Measurements from ENCODE around the gene HCFC2. TPM values are rescaled to one million over a fixed set of nuclear protein-coding genes. Genes with fewer than 3 reads are reported as not detected.

Gene HCFC2
- total and polyA plus RNA-seq, 4 experiments from 2014 or later: 4.1 to 18.5 (median 13.4) TPM

DNA sequence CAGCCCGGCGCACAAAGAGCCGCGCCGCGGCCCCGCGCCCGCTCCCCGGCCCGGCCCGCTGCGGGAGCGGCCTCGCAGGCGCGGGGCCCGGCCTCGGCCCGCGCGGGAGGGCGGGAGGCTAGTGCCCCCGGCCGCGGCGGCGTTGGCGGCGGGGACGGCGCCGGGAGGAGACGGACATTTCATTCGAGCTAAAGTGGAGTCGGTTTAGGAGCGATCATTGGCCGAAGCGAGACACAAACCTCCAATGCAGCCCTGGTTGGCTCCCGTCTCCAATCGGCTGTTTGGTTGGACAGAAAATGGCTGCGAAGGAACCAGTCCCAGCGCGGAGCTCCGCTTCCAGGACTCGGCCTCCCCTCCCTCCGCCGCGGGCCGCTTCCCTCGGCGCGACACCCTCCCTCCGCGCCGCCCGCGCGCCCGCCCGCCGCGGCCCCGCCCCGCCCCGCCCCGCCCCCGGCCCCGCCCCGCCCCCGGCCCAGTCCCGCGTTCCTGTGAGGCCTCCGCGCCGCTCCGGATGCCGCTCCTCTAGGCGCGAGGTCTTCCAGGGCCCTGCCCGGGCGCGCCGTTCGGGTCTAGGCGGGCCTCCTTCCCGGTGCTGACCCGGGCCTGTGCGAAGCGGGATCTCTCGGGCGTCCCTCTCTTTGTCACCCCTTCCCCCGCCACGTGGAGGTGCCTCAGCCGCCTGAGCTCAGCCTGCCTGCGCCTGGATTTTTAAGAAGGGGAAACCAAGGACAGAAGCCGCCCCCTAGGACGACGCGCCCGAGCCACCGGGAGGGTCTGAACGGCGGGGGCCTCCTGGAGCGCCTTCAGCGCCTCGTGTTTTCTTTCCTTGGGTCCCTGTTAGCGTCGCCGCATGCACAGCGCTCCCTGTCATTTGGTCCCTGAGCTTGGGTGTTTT, 73.8 kb downstream of the HCFC2 start, which contains the start of gene NFYB:
Gene NFYB, minus strand, starts transcription at position 309 of the 895 bp plus-strand sequence. CDS start 2,757 bp downstream, outside the sequence.
- Mint-ChIP-seq H3K4me3 (peak within 1 kb of the TSS; percentile 90 to 95 (median 94)), H3K4me1 (peaks cover 12 to 21% (median 16%) of the 10 kb centered on the region in 4 donors), H3K27ac (peak within 1 kb of the TSS; percentile 85 to 97 (median 92)), H3K36me3 (peaks cover 0 to 7% of the 10 kb centered on the region in 2 donors), H3K9me3 (no peaks in the 10 kb centered on the region), H3K27me3 (peaks cover 0 to 2% of the 10 kb centered on the region in 2 donors)
- no peaks in the 10 kb centered on the region for H3K27me3 ChIP-seq (ENCODE audit: insufficient read depth, low read length)
- peak; percentile 95 to 97 (median 95) for DNase-seq
- H3K4me3 ChIP-seq (ENCODE audit: low read length in 2 of 2): peak within 1 kb of the TSS; percentile 37 to 66
- H3K9me3 ChIP-seq (ENCODE audit: control insufficient read depth in 1 of 2, low read length in 2 of 2): no peaks in the 10 kb centered on the region
- POLR2A ChIA-PET (ENCODE audit: partially characterized antibody): interaction anchor here (0.7 to 3.6 kb wide), 19 partner anchors 12 to 1097 kb away, joined by 3 to 33 read pairs (median 5); partner anchors contain the start of genes EID3, HCFC2, HSP90B1 and NT5DC3
- peaks cover 35% of the 10 kb centered on the region for H3K4me1 ChIP-seq (ENCODE audit: insufficient read depth, low read length)
- intact Hi-C loops (cut with micrococcal nuclease): loop anchor here (1.0 to 5.0 kb wide), 4 partner anchors 74 to 969 kb away; partner anchors contain the start of genes HCFC2, HSP90B1, TDG and WASHC4
- H3K27ac ChIP-seq (ENCODE audit: low read depth, low read length): peak within 1 kb of the TSS; percentile 75
- CTCF ChIA-PET (ENCODE audit: partially characterized antibody): interaction anchor here (0.5 to 1.5 kb wide), 8 partner anchors 10 to 534 kb away, joined by 3 to 5 read pairs (median 3); no protein-coding TSS in a partner anchor
- H3K36me3 ChIP-seq (ENCODE audit: insufficient read depth, low read length): peaks cover 2% of the 10 kb centered on the region

DNA sequence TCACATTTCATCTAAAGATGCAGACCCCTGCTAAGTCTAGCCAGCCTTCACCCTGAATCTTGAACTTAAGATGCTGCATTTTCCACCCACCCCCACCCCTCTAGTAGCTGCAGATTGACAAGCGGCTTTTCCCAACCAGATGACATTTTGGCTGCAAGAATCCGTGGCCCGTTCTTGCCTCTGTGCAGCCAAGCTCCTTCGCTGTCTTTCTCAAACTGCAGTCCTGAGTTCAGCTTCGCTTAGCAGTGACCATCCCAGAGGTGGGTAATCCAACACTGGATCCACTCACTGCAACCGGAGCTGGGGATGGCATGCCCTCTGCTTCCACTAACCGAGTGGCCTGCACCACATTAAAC, 74.4 kb downstream of the HCFC2 start:
- POLR2A ChIA-PET (ENCODE audit: partially characterized antibody): interaction anchor here (1.1 to 3.6 kb wide), 11 partner anchors 13 to 210 kb away, joined by 4 to 33 read pairs (median 6); partner anchors contain the start of genes EID3, HSP90B1 and TDG
- peaks cover 0 to 7% of the 10 kb centered on the region in 2 donors for H3K36me3 Mint-ChIP-seq
- no peak for DNase-seq
- Histone ChIP-seq H3K4me3 (ENCODE audit: low read length in 2 of 2) (peak overlapping the region in 1 of 2 donors; percentile 36), H3K9me3 (ENCODE audit: control insufficient read depth in 1 of 2, low read length in 2 of 2) (no peaks in the 10 kb centered on the region), H3K27me3 (ENCODE audit: insufficient read depth, low read length) (no peaks in the 10 kb centered on the region), H3K27ac (ENCODE audit: low read depth, low read length) (no peak overlapping the region), H3K4me1 (ENCODE audit: insufficient read depth, low read length) (peaks cover 28% of the 10 kb centered on the region), H3K36me3 (ENCODE audit: insufficient read depth, low read length) (no peaks in the 10 kb centered on the region)
- H3K27me3 Mint-ChIP-seq: peaks cover 0 to 2% of the 10 kb centered on the region in 2 donors
- intact Hi-C loops (cut with micrococcal nuclease): loop anchor here (1.0 to 5.0 kb wide), 4 partner anchors 74 to 969 kb away; partner anchors contain the start of genes HCFC2, HSP90B1, TDG and WASHC4
- peaks cover 12 to 21% (median 16%) of the 10 kb centered on the region in 4 donors for H3K4me1 Mint-ChIP-seq
- H3K9me3 Mint-ChIP-seq: no peaks in the 10 kb centered on the region
- peak overlapping the region; percentile 41 to 72 (median 54) for H3K4me3 Mint-ChIP-seq
- H3K27ac Mint-ChIP-seq: peak overlapping the region in 5 of 7 donors; percentile 19 to 76 (median 41)
- CTCF ChIA-PET (ENCODE audit: partially characterized antibody): interaction anchor here (0.6 to 1.5 kb wide), 5 partner anchors 30 to 534 kb away, joined by 3 to 5 read pairs (median 3); no protein-coding TSS in a partner anchor

DNA sequence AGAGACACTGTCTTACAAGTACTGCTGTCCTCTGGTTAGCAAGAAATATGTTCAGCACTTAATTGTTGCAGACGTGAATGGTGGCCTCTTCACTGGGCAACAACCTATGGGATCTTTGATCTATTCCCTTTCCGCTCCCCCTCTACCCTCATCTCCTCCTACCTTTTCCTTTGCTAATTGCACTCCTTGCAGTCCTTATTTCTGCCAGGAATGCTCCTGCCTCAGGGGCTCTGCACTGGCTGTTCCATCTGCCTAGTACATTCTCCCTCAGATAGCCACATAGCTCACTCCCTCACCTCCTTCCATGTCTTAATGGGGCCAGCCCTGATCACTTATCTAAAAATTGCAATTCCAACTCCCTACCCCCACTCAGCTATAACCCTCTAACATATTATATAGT, 78.2 kb downstream of the HCFC2 start:
- H3K27ac Mint-ChIP-seq: peak overlapping the region in 1 of 7 donors; percentile 24
- no peak overlapping the region for H3K4me3 Mint-ChIP-seq
- POLR2A ChIA-PET (ENCODE audit: partially characterized antibody): no interaction called here
- no peaks in the 10 kb centered on the region for H3K27me3 ChIP-seq (ENCODE audit: insufficient read depth, low read length)
- H3K36me3 ChIP-seq (ENCODE audit: insufficient read depth, low read length): no peaks in the 10 kb centered on the region
- no peak overlapping the region for H3K4me3 ChIP-seq (ENCODE audit: low read length in 2 of 2)
- H3K9me3 ChIP-seq (ENCODE audit: control insufficient read depth in 1 of 2, low read length in 2 of 2): no peaks in the 10 kb centered on the region
- CTCF ChIA-PET (ENCODE audit: partially characterized antibody): no interaction called here
- H3K4me1 ChIP-seq (ENCODE audit: insufficient read depth, low read length): peaks cover 5% of the 10 kb centered on the region
- H3K9me3 Mint-ChIP-seq: no peaks in the 10 kb centered on the region
- intact Hi-C loops (cut with micrococcal nuclease): no loop called here
- peaks cover 2 to 3% of the 10 kb centered on the region in 2 donors for H3K27me3 Mint-ChIP-seq
- no peaks in the 10 kb centered on the region for H3K36me3 Mint-ChIP-seq
- peaks cover 0 to 4% (median under 1%) of the 10 kb centered on the region in 4 donors for H3K4me1 Mint-ChIP-seq
- no peak for DNase-seq
- no peak overlapping the region for H3K27ac ChIP-seq (ENCODE audit: low read depth, low read length)

DNA sequence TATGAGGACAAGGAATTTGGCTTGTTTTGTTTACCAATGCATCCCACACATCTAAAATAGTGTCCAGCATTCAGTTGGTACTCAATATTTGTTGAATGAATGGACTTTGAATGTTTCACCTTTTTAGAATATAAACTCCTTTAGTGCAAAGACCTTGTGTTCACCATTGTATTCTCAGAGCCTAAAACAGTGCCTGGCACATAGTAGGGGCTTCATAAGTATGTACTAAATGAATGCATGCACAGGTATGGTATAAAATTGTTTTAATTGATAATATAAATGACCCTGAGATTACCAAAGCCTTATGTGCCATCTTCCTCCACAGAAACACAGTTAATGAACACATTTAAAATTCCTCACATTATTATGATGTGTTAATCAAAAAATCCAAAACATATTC, 78.7 kb downstream of the HCFC2 start:
- H3K9me3 ChIP-seq (ENCODE audit: control insufficient read depth in 1 of 2, low read length in 2 of 2): no peaks in the 10 kb centered on the region
- no peak overlapping the region for H3K27ac ChIP-seq (ENCODE audit: low read depth, low read length)
- H3K27ac Mint-ChIP-seq: no peak overlapping the region
- intact Hi-C loops (cut with micrococcal nuclease): no loop called here
- H3K36me3 ChIP-seq (ENCODE audit: insufficient read depth, low read length): no peaks in the 10 kb centered on the region
- H3K4me3 Mint-ChIP-seq: no peak overlapping the region
- H3K4me1 ChIP-seq (ENCODE audit: insufficient read depth, low read length): peaks cover 5% of the 10 kb centered on the region
- ChIA-PET POLR2A (ENCODE audit: partially characterized antibody) (no interaction called here), CTCF (ENCODE audit: partially characterized antibody) (no interaction called here)
- H3K4me3 ChIP-seq (ENCODE audit: low read length in 2 of 2): no peak overlapping the region
- H3K36me3 Mint-ChIP-seq: no peaks in the 10 kb centered on the region
- H3K9me3 Mint-ChIP-seq: no peaks in the 10 kb centered on the region
- H3K27me3 Mint-ChIP-seq: peaks cover 2 to 3% of the 10 kb centered on the region in 2 donors
- no peaks in the 10 kb centered on the region for H3K27me3 ChIP-seq (ENCODE audit: insufficient read depth, low read length)
- H3K4me1 Mint-ChIP-seq: peaks cover 0 to 4% (median under 1%) of the 10 kb centered on the region in 4 donors
- no peak for DNase-seq

DNA sequence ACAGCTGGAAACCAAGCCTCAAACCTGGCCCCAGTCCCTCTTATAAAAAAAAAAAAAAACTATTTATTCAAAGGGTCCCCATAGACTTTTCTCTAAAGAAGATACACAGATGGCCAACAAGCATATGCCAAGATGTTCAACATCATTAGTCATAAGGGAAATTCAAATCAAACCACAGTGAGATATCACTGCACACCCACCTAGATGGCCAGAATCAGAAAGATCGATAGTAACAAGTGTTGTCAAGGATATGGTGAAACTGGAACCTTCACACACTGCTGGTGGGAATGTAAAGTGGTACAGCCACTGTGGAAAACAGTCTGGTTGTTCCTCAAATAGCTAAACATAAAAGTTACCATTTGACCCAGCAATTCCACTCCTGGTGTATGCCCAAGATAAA, 79.6 kb downstream of the HCFC2 start:
- H3K36me3 Mint-ChIP-seq: no peaks in the 10 kb centered on the region
- Histone ChIP-seq H3K9me3 (ENCODE audit: control insufficient read depth in 1 of 2, low read length in 2 of 2) (no peaks in the 10 kb centered on the region), H3K4me1 (ENCODE audit: insufficient read depth, low read length) (no peaks in the 10 kb centered on the region), H3K27ac (ENCODE audit: low read depth, low read length) (no peak overlapping the region), H3K27me3 (ENCODE audit: insufficient read depth, low read length) (no peaks in the 10 kb centered on the region), H3K36me3 (ENCODE audit: insufficient read depth, low read length) (no peaks in the 10 kb centered on the region), H3K4me3 (ENCODE audit: low read length in 2 of 2) (no peak overlapping the region)
- H3K27ac Mint-ChIP-seq: no peak overlapping the region
- no peaks in the 10 kb centered on the region for H3K9me3 Mint-ChIP-seq
- H3K4me1 Mint-ChIP-seq: peaks cover 0 to 3% (median 0%) of the 10 kb centered on the region in 4 donors
- ChIA-PET POLR2A (ENCODE audit: partially characterized antibody) (no interaction called here), CTCF (ENCODE audit: partially characterized antibody) (interaction anchor here (0.5 to 1.2 kb wide), 2 partner anchors 31 to 35 kb away, joined by 3 to 4 read pairs; no protein-coding TSS in a partner anchor)
- H3K4me3 Mint-ChIP-seq: no peak overlapping the region
- no peak for DNase-seq
- H3K27me3 Mint-ChIP-seq: peaks cover 2 to 5% of the 10 kb centered on the region in 2 donors
- intact Hi-C loops (cut with micrococcal nuclease): no loop called here

DNA sequence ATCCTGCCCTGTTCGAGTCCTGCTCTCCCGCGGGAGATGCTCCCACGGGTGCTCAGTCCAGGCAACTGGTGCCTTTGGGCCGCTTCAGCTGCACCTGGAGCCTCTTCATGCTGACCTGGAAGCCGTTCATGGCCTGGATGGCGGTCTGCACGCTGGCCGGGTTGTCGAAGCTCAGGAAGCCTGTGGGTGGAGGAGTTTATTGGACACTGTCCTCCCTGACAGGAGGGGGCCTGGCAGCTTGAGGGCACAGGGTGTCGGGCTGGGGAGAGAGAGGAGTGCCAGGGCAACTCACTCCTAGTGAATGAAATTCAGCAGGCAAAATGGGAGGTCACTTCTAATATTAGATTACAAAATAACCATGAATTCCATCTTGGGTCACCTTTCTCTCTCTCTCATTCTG, 83.0 kb downstream of the HCFC2 start:
- Histone ChIP-seq H3K27me3 (ENCODE audit: insufficient read depth, low read length) (no peaks in the 10 kb centered on the region), H3K4me3 (ENCODE audit: low read length in 2 of 2) (no peak overlapping the region), H3K36me3 (ENCODE audit: insufficient read depth, low read length) (no peaks in the 10 kb centered on the region), H3K9me3 (ENCODE audit: control insufficient read depth in 1 of 2, low read length in 2 of 2) (no peaks in the 10 kb centered on the region), H3K4me1 (ENCODE audit: insufficient read depth, low read length) (no peaks in the 10 kb centered on the region), H3K27ac (ENCODE audit: low read depth, low read length) (no peak overlapping the region)
- Mint-ChIP-seq H3K27ac (no peak overlapping the region), H3K4me3 (no peak overlapping the region), H3K27me3 (peaks cover 2 to 8% of the 10 kb centered on the region in 2 donors), H3K4me1 (no peaks in the 10 kb centered on the region), H3K9me3 (no peaks in the 10 kb centered on the region), H3K36me3 (no peaks in the 10 kb centered on the region)
- ChIA-PET CTCF (ENCODE audit: partially characterized antibody) (interaction anchor here (0.6 kb wide), 1 partner anchor 144 kb away, joined by 4 read pairs; no protein-coding TSS in a partner anchor), POLR2A (ENCODE audit: partially characterized antibody) (no interaction called here)
- intact Hi-C loops (cut with micrococcal nuclease): no loop called here
- no peak for DNase-seq

DNA sequence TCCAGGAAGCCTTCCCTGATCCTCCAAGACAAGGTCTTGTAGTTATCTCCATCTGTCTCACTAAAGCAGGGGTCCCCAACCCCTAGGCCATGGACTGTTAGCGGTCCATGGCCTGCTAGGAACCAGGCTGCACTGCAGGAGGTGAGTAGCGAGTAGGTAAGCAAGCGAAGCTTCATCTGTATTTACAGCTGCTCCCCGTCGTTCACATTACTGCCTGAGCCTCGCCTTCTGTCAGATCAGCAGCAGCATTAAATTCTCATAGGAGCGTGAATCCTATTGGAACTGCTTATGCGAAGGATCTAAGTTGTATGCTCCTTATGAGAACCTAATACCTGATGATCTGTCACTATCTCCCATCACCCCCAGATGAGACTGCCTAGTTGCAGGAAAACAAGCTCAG, 86.1 kb downstream of the HCFC2 start:
- no peak overlapping the region for H3K27ac ChIP-seq (ENCODE audit: low read depth, low read length)
- H3K4me3 ChIP-seq (ENCODE audit: low read length in 2 of 2): no peak overlapping the region
- POLR2A ChIA-PET (ENCODE audit: partially characterized antibody): no interaction called here
- Mint-ChIP-seq H3K9me3 (no peaks in the 10 kb centered on the region), H3K4me3 (no peak overlapping the region), H3K27me3 (peaks cover 0 to 8% of the 10 kb centered on the region in 2 donors), H3K4me1 (peaks cover 9 to 19% (median 11%) of the 10 kb centered on the region in 4 donors), H3K36me3 (no peaks in the 10 kb centered on the region), H3K27ac (no peak overlapping the region)
- H3K4me1 ChIP-seq (ENCODE audit: insufficient read depth, low read length): peaks cover 16% of the 10 kb centered on the region
- no peaks in the 10 kb centered on the region for H3K9me3 ChIP-seq (ENCODE audit: control insufficient read depth in 1 of 2, low read length in 2 of 2)
- DNase-seq: no peak
- no peaks in the 10 kb centered on the region for H3K36me3 ChIP-seq (ENCODE audit: insufficient read depth, low read length)
- intact Hi-C loops (cut with micrococcal nuclease): no loop called here
- CTCF ChIA-PET (ENCODE audit: partially characterized antibody): no interaction called here
- no peaks in the 10 kb centered on the region for H3K27me3 ChIP-seq (ENCODE audit: insufficient read depth, low read length)
